GM19023 (cell line): ENCODE data around the gene SGTA.

ENCODE experiments used
- ATAC-seq: cut with Tn5 transposase; IDR thresholded peaks from one replicate; pipeline ENCODE4 v1.9.1; 2021; ENCODE audit warnings: mild to moderate bottlenecking, moderate library complexity; ENCODE audit not compliant: unreplicated experiment

SGTA gene

DNA sequence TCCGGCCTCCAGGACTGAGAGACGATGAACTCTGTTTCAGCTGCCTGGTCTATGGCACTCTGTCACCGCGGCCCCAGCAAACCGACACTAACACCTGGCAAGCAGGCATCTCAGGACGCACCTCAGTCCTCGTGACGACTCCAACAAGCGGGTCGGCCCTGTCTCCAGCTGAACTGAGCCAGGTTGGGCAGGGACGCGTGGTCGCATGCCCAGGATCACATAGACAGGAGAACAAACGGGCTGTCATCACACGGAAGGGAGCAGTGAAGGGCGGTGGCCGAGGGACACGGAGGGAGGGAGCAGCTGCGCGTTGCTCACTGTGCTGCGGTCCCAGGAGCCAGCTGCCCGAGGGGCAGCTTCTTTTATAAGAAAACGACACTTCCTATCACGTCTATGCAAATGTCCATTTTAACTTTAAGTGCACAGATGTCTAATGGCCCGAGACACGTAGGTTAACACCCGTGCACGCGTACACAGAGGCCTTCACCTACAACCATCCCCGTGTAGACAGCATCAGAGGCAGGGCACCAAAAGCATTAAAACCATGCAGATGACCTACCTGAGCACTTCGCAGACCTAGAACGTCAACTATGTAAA lies 8.9 kb downstream of the SGTA start:
- no peak for ATAC-seq

DNA sequence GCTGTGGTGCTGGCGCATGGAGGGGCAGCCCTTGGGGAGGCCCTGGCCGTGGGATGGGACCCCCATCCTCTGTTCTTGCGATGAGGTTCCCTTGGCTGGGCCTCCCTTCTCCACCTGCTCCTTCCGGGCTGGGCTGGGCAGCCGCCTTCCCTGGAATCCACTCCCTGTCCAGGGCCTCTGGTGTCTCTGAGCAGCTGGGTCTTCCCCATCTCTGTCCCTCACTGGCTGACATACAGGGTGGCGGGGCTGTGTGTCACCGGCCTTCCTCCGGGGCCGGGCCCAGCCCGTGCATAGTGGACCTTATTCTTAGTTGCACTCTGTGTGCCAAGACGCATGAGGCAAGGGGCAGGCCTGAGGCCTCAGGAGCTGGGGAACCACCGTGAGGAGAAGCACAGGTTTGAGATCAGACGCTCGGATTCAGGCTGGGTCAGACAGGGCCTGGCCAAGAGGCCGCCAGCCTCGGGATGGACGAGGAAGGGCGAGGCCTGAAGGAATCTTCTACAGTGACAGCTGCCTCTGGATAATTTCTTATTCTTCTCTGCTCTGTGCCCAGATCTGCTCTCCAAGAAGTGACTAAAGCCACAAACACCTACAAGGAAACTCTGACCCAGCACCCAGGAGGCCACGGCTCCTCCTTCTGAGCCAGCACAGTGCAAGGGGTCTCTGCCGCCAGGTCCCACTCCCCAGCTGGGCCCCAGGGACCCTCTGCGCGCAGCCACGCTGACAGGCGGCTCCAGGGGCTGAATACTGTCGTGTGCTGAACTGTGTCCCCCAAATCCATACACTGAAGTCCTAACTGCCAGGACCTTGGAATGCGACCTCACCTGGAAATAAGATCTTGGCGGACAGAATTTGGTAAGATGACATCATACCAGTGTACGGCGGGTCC lies 11.0 kb downstream of the SGTA start:
- ATAC-seq: no peak

DNA sequence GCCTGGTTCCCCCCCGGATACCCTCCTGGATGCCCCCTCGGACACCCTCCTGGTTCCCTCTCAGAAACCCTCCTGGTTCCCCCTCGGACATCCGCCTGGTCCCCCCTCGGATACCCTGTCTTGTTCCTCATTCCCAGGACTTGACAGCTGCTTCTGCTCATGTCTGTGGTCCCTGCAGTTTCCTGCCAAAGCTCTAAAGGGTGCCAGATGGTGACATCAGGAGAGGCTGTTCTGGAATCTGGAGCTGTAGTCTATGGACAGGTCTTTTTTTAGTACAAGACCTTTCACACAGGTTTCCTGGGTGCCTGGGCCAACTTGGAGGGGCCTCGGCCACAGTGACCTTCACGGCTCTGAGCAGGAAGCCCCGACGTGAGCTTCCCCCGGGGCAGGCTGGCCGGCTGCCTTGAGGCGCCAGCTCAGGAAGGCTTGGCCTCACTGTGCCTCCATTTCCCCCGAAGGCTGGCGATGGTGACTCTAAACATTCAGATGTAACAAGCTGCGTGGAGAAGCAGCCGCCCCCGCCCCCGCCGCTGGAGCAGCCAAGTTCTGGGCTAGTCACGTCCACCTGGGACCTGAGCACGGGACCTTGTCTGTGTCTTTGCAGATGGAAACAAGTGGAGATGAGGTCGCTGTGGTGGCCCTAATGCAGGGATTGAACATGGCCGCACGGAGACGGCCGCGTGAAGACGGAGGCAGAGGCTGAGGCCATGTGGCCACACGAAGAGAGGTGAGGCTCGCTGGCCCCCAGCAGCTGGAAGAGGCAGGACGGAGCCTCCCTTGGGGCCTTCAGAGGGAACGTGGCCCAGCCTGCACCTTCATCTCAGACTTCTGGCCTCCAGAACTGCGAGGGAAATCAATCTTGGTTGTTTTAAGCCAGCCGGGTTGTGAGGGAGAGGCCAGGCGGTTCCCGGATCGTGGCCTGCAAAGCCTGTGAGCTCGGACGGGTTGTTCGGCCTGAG lies 12.7 kb downstream of the SGTA start:
- ATAC-seq: no peak

DNA sequence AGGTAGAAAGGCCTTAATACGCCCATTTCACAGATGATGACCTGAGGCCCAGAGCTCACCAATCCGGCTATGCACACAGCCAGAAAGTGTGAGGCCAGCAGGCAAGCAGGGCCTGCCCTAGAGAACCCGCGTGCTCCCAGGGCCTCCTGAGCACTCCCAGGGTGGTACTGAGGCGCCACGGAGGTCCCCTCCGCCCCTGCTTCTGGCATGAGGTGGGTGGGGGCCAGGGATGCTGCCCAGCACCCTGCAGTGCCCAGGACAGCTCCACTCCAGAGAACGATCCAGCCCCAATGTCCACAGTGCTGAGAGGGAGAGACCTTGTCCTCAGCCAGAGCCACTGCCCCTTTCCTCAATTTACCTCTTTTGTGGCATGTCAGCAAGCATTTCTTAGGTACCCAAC lies 13.9 kb downstream of the SGTA start:
- ATAC-seq: no peak

DNA sequence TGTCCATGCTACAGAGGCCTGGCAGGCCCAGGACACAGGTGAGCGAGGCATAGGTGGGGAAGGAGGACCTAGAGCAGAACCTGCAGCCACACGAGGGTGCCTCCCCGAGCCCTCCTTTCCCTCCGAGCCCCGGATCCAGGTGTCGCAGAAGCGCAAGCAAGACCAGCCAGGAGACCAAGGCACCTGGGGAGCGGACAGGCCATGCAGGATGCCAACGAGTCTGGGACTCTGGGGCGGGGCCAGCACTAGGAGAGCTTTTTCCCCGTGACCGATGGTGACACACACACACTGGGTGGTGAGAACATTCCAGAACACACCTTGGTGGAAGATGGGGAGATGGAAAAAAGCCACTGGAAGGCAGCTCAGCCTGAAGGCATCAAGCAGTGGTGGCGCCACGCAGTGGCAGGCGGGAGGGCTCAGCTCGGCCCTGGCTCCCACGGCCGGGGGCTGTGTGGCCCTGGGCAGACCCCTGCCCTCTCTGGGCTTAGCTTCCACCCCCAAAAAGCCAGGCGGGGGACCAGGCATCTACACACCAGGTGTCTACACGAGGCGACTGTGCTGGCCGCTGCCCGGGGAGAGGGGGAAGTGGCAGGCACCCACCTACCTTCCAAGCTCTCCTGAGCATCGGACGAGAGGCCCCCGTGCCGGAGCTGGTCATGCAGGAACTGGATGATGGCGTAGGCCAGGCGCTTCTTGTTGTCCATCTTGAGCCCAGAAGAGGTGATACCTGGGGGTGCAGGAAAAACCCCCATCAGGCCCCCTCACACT lies 14.5 kb downstream of the SGTA start:
- ATAC-seq: no peak

DNA sequence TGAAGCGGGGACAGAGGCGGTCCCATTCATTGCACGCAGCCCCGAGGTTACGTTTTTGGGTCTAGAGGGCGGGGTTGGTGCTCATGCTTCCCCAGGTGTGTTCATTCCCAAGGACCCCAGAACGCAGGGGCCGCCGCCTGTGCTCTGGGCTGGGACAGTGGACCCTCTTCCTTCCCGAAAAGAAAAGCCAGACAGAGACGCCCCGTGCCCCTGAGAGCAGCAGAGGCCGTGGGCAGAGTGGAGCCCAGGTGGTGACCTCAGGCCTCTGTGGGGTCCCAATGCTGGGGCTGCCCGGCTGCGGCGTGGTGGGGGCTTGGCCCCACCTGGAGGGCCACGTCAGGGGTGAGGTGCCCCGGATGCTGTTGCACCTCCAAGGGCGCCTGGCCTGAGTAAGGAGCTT lies 15.4 kb downstream of the SGTA start:
- ATAC-seq: no peak

DNA sequence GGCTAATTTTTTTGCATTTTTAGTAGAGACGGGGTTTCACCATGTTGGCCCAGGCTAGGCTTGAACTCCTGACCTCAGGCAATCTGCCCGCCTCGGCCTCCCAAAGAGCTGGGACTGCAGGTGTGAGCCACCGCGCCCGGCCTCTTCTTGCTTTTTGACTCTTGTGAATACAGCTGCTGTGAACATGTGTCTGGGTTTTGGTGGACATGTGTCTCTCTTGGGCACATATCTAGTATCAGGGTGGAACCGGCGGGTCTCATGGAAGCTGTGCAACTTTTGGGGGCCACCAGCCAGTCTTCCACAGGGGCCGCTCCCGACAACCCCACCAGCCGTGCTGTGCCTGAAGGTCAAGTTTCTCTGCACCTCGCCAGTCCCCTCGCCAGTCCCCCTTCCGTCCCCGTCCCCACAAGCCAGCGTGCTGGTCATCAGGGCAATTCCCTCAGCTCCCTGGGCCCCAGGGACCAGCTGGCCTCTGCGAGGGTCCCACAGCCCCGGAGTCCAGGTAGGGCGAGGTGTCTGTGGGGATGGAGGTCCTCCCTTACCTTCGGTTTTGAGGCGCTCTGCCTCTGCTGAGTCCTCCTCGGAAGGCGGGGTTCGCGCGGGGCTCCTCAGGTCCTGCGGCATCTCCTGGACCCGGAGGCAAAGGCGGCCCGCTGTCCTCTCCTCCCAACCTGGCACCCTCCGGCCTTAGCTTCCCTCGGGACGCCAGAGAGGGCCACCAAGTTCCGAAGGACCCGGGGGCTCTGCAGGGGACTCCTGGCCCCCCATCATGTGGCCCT lies 16.3 kb downstream of the SGTA start:
- ATAC-seq: no peak

DNA sequence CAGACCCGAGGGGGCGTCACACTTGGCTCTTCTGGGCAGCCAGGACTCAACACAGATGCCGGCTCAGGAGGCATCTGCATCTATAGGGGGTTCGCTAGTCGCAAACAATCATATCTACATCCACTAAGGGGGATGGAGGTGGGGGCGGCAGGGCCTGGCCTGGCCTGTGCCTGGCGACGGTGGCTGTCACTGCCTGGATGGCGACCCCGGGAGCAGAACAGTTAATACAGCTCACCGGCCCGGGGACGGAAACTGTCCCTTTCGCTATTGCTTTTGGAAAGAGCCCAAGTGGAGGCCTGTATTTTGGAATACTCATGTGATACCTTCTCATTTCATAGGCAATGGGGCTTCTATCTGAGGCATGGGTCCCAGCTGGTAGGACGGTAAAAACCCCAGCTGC lies 17.7 kb downstream of the SGTA start:
- no peak for ATAC-seq

DNA sequence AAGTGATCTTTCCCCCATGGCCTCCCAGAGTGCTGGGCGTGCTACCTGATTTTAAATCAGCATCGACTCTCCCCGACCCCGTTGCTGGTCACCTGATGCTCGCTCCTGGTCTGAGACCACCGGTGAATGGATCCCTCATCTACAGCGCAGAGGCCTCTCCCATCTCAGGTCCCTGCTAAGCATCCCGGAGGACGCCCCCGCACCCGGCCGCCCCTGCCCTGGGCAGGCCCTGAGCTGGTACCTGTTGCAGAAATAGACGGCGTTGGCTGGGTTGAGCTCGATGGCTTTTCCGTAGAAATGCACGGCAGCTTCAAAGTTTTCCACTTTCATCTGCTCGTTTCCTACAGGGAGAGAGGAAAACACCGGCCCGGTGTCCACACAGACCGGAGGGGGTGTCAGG lies 18.1 kb downstream of the SGTA start:
- ATAC-seq: no peak

DNA sequence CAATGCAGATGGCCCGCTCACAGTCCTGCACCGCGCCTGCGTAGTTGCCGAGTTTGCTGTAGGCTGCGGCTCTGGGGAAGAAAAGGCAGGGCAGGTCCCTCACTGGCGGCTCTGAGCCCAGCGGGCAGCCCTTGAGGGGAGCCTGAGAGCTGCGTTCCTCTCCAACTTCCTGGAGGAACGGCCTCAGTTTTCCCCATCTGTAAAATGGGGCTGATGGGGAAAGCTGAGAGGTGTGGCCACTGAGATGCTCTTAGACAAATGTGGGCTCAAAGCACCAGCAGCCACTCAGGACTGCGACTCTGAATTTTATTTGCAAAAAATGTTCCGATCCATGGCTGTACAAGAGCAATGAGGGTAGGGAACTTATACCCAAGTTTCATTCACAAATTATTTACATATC lies 19.4 kb downstream of the SGTA start:
- no peak for ATAC-seq

DNA sequence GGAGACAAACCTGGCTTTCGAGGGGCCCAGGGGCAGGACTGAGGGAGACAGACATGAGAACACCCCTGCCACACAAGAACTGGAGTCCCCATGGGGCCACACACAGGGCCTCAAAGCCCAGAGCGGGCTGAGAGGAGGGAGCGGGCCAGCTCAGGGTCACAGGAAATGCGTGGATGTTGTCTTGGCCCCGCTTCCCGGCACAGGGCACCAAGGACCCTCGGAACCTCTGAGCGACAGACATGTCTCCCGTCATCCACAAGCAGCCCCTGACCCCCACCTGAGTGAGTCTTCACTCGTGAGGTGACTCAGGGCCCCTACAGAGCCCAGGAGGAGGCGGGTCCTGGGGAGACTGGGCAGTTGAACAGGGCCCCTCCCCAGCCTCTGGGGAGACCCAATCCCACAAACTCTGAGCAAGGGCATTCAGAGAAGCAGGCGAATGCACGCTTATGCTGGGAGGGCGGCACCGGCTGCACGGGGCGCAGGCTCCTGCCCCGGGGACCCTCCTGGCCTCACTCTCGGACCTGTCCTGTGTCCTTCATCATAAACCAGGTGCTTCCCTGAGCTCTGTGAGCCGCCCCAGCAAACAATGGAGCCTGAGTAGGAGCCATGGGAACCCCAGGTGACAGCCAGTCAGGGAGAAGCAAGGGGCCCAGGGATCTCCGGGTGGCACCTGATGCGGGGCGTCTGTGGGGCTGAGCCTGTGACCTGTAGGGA lies 20.1 kb downstream of the SGTA start:
- ATAC-seq: no peak

DNA sequence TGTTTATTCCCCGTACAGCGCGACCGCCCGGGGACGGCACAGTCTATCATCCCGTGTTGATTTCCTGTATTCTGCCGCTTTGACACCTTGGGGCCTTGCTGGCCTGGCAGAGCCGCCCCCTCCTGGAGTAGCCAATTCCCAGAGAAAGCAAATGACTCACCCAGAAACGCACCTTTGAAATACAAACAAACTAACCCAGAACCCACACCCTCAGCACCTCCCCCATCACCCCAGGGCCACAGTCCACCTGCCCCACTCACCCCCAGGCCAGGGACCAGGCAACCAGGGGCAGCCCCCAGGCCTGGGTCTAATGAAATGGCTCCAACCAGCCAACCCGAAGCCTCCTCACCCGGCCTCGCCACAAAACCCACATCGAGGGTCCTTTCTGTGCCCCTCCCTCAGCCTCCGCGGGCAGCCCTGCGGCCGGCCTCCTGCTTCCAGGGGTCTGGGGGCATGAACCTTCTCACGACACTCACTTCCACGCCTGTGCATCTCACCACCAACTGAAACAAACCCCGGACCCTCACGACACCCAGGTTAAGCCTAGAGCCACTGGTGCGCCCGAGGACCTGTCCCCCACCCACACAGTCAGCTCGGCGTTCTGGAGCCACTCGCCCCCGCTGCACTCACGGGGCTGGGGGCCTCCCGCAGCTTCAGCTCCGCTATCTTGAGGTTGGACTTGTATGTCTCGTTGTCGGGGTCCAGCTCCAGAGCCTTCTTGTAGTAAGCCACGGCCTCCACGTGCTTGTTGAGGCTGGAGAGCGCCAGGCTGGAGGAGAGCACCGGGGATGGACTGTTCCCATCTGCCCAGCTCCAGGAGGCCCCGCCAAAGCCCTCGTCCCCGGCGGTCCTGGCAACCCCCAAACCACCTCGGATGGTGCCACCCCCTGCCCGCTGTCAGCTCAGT lies 20.9 kb downstream of the SGTA start:
- no peak for ATAC-seq

DNA sequence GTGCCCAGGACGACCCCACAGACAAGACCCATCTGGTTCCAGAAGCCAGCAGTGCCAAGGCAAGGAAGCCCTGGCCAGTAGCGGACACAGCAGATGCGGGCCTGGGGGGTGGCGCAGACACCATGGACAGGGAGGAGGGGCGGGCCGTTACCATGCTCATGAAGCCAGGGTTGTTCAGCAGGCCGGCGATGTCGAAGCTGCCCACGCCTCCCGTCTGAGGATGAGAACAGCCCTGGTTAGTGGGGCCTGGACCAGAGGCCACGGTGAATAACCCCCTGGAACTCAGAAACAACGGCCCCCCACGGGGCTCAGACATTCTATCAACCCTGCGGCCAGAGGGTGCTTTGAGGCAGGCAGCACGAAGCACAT lies 21.8 kb downstream of the SGTA start:
- no peak for ATAC-seq

DNA sequence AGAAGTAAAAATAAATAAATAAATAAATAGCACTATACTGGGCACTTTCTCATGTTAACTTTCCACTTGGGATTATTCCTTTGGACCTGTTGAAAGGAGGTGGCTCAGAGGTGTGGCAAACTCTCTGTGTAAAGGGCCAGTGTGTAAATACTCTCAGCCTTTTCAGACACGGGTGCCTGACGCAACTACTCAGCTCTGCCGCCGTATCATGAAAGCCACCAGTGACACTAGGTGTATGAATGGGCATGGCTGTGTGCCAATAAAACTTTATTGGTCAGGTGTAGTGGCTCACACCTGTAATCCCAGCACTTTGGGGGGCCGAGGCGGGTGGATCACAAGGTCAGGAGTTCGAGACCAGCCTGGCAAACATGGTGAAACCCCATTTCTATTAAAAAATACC lies 23.1 kb downstream of the SGTA start:
- no peak for ATAC-seq

DNA sequence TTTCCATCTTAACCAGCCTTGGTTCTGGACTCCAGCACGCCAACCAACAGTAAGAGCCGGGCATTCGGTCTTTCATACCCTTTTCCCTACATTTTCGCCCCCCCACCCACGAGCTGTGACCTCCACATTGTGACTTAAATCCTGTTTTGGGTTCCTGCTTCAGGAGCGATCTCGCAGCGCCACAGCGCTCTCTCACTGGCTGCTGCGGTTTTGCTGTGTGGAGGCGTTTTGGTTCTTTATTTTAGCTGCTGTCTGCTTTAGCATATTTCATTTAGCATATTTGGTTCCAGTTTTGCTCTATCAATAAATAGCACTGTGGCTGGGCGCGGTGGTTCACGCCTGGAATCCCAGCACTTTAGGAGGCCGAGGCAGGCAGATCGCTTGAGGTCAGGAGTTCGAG lies 23.7 kb downstream of the SGTA start:
- no peak for ATAC-seq

DNA sequence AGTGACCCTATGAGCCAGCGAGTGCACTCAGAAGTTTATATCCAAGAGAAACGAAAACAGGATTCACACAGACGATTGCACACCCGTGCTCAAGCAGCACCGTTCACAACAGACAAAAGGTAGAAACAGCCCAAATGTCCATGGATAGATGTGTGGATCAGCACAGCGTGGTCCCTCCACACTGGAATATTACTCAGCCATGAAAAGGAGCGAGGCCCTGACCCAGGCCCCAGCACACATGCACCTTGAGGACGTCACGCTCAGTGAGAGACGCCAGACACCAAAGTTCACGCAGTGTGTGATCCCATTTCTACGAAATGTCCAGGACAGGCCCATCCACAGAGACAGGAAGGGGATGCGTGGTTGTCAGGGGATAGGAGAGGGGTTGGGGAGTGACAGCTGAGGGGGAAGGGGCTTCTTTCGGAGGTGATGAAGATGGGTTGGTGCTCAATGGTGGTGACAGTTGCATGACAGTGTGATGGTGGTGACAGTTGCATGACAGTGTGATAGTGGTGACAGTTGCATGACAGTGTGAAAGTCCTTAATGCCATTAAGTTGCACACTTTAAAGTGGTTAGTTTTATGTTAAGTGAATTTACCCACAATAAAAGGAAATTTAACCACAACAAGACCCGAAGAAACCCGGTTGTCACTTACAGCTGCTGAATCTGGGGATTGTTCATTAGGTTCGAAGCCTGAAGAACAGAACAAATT lies 24.3 kb downstream of the SGTA start:
- ATAC-seq: no peak

DNA sequence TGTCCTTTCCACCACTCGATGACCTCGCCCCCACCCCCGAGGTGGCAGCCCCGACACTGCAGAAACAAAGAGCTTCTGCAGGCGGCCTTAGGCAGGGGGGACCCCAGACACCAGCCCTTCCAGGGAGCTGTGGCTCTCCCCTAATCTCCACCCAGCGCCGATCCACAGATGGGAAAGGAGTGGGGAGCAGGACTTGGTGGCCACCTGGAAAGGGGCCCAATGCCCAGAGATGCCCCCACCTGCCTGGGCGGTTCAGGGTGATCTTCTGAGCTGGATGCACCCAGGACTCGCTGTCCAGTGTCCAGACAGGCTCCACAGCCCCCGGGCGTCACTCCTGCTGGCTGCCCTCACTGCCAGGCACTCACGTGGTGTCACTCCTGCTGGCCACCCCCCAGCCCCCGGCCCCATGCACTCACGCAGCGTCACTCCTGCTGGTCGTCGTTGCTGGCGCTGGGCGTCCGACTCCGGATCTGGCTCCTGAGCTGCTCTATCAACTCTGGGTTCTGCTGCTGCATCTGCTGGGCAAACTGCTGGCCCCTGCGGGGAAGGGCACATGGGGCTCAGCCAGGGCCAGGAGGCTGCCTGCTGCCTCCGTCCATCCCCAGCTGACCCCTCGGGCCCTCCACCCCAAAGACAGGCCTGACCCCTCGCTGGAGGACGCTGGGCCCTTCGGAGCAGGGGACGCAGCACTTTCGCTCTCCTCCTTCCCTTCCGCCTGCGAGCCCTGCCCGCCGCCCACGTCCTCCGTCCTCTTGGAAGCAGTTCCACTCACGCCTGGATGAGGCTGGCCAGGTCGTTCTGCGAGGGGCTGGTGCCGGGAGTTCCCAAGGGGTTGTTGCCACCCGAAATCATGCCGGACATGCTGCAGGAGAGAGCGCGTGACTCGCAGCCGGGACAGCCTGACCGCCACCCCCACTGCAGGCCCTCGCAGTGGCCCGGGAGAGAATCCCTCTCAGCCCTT lies 25.9 kb downstream of the SGTA start:
- ATAC-seq: no peak
